AG10803 (cell line): ENCODE measurements around the gene SHROOM2.

Experiments used
- DNase-seq: peaks from one replicate; pipeline ENCODE4 v3.0.0; 2010; ENCODE audit warnings: low read depth
- H3K4me3 ChIP-seq: 2 replicates; pipeline ENCODE4 v1.5.1; 2011; ENCODE audit warnings: mild to moderate bottlenecking, low read length, control low read depth
- TF ChIP-seq, protein P1 (sequence below): conservative IDR thresholded peaks from 2 replicates; pipeline ENCODE4 v1.5.1; 2011; ENCODE audit warnings: mild to moderate bottlenecking, low read length, control low read depth, inconsistent platforms

Gene SHROOM2

DNA sequence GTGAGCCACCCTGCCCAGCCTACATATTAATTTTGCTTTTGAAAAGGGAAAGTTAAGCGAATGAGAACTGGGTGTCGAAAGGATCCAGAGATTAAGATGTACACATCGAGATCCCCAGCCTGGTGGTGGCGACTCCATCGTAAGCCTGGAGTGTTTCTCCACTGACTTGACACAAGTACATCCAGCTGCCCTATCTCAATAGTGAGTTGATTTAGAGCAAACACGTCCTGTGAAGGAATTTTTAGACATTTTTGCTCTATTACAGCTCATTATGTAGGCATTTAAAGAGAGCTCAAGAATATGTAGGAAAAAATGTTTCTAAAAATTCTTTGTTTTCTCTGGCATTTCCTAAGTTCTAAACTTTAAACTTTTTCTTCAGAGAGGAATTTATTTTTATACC is 169.3 kb downstream of the SHROOM2 start:
- DNase-seq: peak; percentile 77
- TF ChIP-seq, protein P1, sequence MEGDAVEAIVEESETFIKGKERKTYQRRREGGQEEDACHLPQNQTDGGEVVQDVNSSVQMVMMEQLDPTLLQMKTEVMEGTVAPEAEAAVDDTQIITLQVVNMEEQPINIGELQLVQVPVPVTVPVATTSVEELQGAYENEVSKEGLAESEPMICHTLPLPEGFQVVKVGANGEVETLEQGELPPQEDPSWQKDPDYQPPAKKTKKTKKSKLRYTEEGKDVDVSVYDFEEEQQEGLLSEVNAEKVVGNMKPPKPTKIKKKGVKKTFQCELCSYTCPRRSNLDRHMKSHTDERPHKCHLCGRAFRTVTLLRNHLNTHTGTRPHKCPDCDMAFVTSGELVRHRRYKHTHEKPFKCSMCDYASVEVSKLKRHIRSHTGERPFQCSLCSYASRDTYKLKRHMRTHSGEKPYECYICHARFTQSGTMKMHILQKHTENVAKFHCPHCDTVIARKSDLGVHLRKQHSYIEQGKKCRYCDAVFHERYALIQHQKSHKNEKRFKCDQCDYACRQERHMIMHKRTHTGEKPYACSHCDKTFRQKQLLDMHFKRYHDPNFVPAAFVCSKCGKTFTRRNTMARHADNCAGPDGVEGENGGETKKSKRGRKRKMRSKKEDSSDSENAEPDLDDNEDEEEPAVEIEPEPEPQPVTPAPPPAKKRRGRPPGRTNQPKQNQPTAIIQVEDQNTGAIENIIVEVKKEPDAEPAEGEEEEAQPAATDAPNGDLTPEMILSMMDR: no peak
- no peak overlapping the region for H3K4me3 ChIP-seq

DNA sequence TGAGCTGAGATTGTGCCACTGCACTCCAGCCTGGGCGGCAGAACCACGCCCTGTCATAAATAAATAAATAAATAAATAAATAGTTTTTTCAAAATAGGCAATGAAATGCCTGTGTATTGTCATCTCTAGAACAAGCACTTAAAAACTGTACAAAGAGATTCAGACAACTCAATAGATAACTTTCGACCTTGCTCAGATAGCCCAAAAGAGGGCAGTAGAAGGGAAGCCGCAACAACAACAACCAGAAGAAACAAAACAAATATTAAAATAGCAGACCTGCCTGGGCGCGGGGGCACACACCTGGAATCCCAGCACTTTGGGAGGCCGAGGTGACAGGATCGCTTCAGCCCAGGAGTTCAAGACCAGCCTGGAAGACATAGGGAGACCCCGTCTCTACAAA is 171.5 kb downstream of the SHROOM2 start:
- H3K4me3 ChIP-seq: no peak overlapping the region
- TF ChIP-seq, protein P1: no peak
- DNase-seq: no peak

DNA sequence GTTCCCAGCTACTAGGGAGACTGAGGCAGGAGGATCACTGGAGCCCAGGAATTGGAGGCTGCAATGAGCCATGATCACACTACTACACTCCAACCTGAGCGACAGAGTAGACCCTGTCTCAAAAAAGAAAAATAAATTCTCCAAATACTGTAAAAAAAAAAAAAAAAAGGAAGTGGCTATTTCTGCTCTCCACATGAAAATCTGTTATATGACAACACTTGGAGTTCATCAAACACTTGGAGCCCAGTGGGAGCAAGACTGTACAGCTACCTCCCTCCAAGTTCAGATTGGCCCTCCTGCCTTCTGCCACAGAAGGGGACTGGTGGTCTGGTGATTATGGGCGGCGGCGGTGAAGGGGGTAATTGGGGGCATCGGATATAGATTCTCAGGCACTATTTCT is 172.0 kb downstream of the SHROOM2 start:
- TF ChIP-seq, protein P1: no peak
- no peak for DNase-seq
- no peak overlapping the region for H3K4me3 ChIP-seq

DNA sequence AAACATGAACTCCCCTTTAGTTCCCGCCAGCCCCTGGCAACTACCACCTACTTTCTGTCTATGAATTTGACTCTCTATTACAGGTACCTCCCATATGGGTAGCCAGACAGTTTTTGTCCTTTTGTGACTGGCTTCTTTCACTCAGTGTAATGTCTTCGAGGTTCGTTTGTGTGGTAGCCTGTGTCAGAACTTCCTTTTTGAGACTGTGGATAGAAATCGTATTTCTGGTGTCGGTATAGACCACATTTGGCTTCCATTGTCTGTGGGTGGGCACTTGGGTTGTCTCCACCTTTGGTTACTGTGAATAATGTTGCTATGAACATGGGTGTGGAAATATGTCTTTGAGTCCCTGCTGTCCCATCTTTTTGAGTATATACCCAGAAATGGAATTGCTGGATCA is 175.5 kb downstream of the SHROOM2 start:
- DNase-seq: no peak
- TF ChIP-seq, protein P1: no peak
- H3K4me3 ChIP-seq: no peak overlapping the region

DNA sequence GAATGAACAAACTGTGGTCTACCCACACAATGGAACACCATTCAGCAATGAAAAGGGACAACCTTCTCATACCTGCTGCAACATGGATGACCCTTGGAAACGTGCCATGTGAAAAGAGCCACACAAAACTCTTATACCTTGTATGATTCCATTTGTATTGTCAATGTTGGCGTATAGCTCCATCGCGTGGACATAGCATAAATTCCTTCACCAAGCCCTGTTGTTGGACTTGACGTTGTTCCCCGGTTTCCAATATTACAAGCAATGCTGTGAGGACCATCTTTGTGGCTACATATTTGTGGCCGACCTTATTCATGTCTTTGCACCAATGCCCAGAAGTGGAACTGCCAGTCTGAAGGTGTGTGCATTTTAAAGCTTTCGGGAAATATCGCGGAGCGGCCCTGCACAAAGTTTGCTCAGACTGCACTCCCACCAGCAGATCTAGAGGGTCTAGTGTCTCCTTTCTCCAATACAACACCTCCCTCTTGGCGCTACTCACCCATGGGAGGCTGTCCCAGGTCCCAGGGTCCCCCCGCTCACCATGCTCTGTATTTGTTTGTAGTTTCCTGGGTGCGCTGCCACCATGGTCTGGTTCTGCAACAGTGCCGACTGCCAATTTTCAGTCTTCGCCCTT is 180.7 kb downstream of the SHROOM2 start, which contains the start of gene CLDN34:
TSS of gene CLDN34 (plus strand) at position 584 of the 634 bp plus-strand sequence. CDS start at position 584, 0 bp downstream.
- H3K4me3 ChIP-seq: no peak within 1 kb of the TSS
- TF ChIP-seq, protein P1: no peak
- no peak for DNase-seq

DNA sequence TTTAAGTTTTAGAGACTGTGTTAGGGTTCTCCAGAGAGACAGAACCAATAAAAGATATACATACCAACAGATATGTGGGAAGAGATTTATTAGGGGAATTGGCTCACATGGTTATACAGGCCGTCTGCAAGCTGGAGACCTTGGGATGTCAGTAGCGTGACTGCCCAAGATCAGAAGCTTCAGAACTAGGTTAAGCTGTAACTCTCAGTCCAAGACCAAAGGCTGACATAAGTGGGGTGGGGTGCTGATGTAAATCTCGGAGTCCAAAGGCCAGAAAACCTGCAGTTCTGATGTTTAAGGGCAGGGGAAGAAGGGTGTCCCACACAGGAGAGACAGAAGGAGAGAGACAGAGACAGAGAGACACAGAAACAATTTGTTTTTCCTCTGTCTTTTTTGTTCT is 191.4 kb downstream of the SHROOM2 start:
- TF ChIP-seq, protein P1: no peak
- H3K4me3 ChIP-seq: no peak overlapping the region
- no peak for DNase-seq

DNA sequence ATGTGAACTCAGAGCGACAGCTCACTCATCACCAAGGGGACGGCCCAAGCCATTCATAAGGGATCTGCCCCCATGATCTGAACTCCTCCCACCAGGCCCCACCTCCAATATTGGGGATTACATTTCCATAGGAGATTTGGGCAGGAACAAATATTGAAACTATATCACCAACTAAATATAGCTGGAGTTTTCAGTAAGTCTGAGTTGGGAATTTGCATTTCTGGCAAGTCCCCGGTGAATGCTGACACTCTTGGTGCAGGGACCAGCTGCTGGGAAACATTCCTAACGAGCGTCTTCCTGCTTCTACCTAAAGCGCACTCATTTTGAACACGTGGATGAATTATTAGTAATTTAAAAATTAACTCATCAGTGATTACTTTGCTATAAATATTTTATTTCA is 194.2 kb downstream of the SHROOM2 start:
- no peak overlapping the region for H3K4me3 ChIP-seq
- TF ChIP-seq, protein P1: no peak
- no peak for DNase-seq
